Measurements from ENCODE around the gene STAMBPL1.

Gene STAMBPL1

GRCh38 chr10:88957381-88957780 lies 77.3 kb downstream of the STAMBPL1 start:
- no peak for DNase-seq

GRCh38 chr10:88958721-88959120 lies 78.7 kb downstream of the STAMBPL1 start:
- DNase-seq = no peak

- no peak for DNase-seq
Measured at GRCh38 chr10:88960802-88961201, 80.8 kb downstream of the STAMBPL1 start.

- DNase-seq = no peak
Measured at GRCh38 chr10:88961266-88961665, 81.2 kb downstream of the STAMBPL1 start.

- no peak for DNase-seq
Measured at GRCh38 chr10:88962336-88962735, 82.3 kb downstream of the STAMBPL1 start.

- no peak for DNase-seq
Measured at GRCh38 chr10:88963318-88963717, 83.3 kb downstream of the STAMBPL1 start.

- no peak for DNase-seq
Measured at GRCh38 chr10:88964360-88964759, 84.3 kb downstream of the STAMBPL1 start.

- no peak for DNase-seq
Measured at GRCh38 chr10:88964869-88965415, 84.9 kb downstream of the STAMBPL1 start.

- no peak for DNase-seq
Measured at GRCh38 chr10:88966797-88967196, 86.8 kb downstream of the STAMBPL1 start.

GRCh38 chr10:88968391-88968790 lies 88.3 kb downstream of the STAMBPL1 start:
- no peak for DNase-seq

- no peak for DNase-seq
Measured at GRCh38 chr10:88971221-88972061, 91.4 kb downstream of the STAMBPL1 start.

All from activated T-cell treated with anti-CD3 and anti-CD28 coated beads for 4 hours (primary cell).